K562 (cell line): ENCODE data around the gene CACNA1C. TPM values are rescaled to one million over a fixed set of nuclear protein-coding genes. Genes with fewer than 3 reads are reported as not detected.

Source experiments
- ATAC-seq: fragments of 200-7000 bp; cut with Tn5 transposase; 3 replicates; pipeline ENCODE4 v1.9.1; 2020; ENCODE audit warnings: moderate library complexity
- BruUV-seq: library from RNA; stranded (reverse); fragments of 400-500 nt; replicated peaks from 2 replicates; lab custom pipeline; 2021; lab: Mats Ljungman, UMichigan
- CTCF ChIA-PET: fragments of 300-600 bp; formaldehyde crosslinking; extraction: SDS; loops from one replicate; lab custom pipeline; 2021; ENCODE audit warnings: low intra/inter-chr PET ratio; lab: Yijun Ruan, JAX
- POLR2A ChIA-PET: fragments of 300-600, 350-650 bp; sonication (Branson Sonifier 250); formaldehyde crosslinking; extraction: SDS; loops from one replicate; lab custom pipeline; 2021; ENCODE audit warnings: antibody characterized with exemption, inconsistent platforms; lab: Yijun Ruan, JAX
- DNase-seq, 4 experiments: peaks; one replicate each; pipeline versions ENCODE4 v3.0.0 to v3.0.0-alpha.2; 2011 to 2018; ENCODE audit warnings: low spot score in 3 of 4, mixed read lengths in 3 of 4; ENCODE audit errors: extremely low read depth in 1 of 4
- FAIRE-seq: peaks from 2 replicates; lab custom pipeline; 2011; peaks lifted over from hg19 to GRCh38; lab: Jason Lieb, UNC
- H2AFZ ChIP-seq: 2 replicates; pipeline ENCODE4 v1.6.0; 2011; ENCODE audit warnings: low read depth, low read length, control low read depth, inconsistent platforms
- H3K27ac ChIP-seq: fragments of 200-600 bp; 3 replicates; pipeline ENCODE4 v1.8.0; 2011; ENCODE audit warnings: low read depth, mild to moderate bottlenecking, control low read depth, inconsistent platforms, low read length, moderate library complexity, mixed read lengths; ENCODE audit errors: extremely low read depth
- H3K27me3 ChIP-seq, 2 experiments: fragments of 300-600 bp in 1 of 2; 2 replicates in 1 of 2; 3 replicates in 1 of 2; pipeline versions ENCODE4 v1.6.0 to v1.8.0; 2011; ENCODE audit warnings: inconsistent platforms in 2 of 2, low read length in 2 of 2, mild to moderate bottlenecking in 1 of 2, mixed read lengths in 1 of 2, moderate library complexity in 1 of 2; ENCODE audit not compliant: control insufficient read depth in 2 of 2, insufficient read depth in 2 of 2
- H3K36me3 ChIP-seq: fragments of 300-600 bp; 3 replicates; pipeline ENCODE4 v1.8.0; 2011; ENCODE audit warnings: mild to moderate bottlenecking, low read length, inconsistent platforms; ENCODE audit not compliant: control insufficient read depth, insufficient read depth
- H3K4me1 ChIP-seq, 2 experiments: fragments of 200-600 bp in 1 of 2; replicated peaks in 1 of 2; 2 replicates in 1 of 2; 3 replicates in 1 of 2; pipeline versions ENCODE4 v1.5.1 to v1.8.0; 2011; ENCODE audit warnings: inconsistent platforms in 2 of 2, low read length in 2 of 2, mild to moderate bottlenecking in 1 of 2, mixed read lengths in 1 of 2, moderate library complexity in 1 of 2; ENCODE audit not compliant: control insufficient read depth in 2 of 2, insufficient read depth in 2 of 2
- H3K4me2 ChIP-seq: 2 replicates; pipeline ENCODE4 v1.6.1; 2011; ENCODE audit warnings: low read length, control low read depth, inconsistent platforms, mixed read lengths; ENCODE audit not compliant: insufficient read depth
- H3K4me3 ChIP-seq: fragments of 200-600 bp; sonication (generic), shearing (Covaris generic); 2 replicates; pipeline ENCODE4 v1.5.1; 2016; ENCODE audit warnings: control low read depth, inconsistent platforms
- H3K79me2 ChIP-seq: fragments of 200-600 bp; 3 replicates; pipeline ENCODE4 v1.8.0; 2011; ENCODE audit warnings: low read length, inconsistent platforms; ENCODE audit not compliant: control insufficient read depth, insufficient read depth
- H3K9ac ChIP-seq, 2 experiments: 2 replicates each; pipeline versions ENCODE4 v1.6.0 to v1.6.1; 2011; ENCODE audit warnings: low read depth in 2 of 2, low read length in 2 of 2, control low read depth in 1 of 2, inconsistent platforms in 1 of 2, mild to moderate bottlenecking in 1 of 2, mixed read lengths in 1 of 2; ENCODE audit not compliant: insufficient read depth in 1 of 2
- H3K9me1 ChIP-seq: one replicate; pipeline ENCODE4 v1.6.0; 2011; ENCODE audit warnings: inconsistent platforms, mild to moderate bottlenecking, low read length, moderate library complexity; ENCODE audit not compliant: control insufficient read depth, insufficient read depth
- H3K9me3 ChIP-seq: replicated peaks from 2 replicates; pipeline ENCODE4 v1.5.1; 2011; ENCODE audit warnings: low read depth, low read length, inconsistent platforms; ENCODE audit not compliant: control insufficient read depth, insufficient read depth
- H4K20me1 ChIP-seq: replicated peaks from 2 replicates; pipeline ENCODE4 v1.6.1; 2011; ENCODE audit warnings: low read length, inconsistent platforms, mixed read lengths; ENCODE audit not compliant: control insufficient read depth, insufficient read depth
- BHLHE40 ChIP-seq: IDR thresholded peaks from 2 replicates; pipeline ENCODE4 v1.6.1; 2011; ENCODE audit warnings: low read length, improper control_type of control experiment
- BRD4 ChIP-seq: fragments of 200-600 bp; sonication (generic); IDR thresholded peaks from 2 replicates; pipeline ENCODE4 v1.6.1; 2017; ENCODE audit warnings: inconsistent platforms
- ESRRB ChIP-seq: fragments of 250-450 bp; sonication (Bioruptor Pico); IDR thresholded peaks from 2 replicates; pipeline ENCODE4 v1.5.0; 2020; ENCODE audit warnings: mild to moderate bottlenecking, moderate library complexity, borderline replicate concordance
- HCFC1 ChIP-seq: IDR thresholded peaks from 2 replicates; pipeline ENCODE4 v1.6.1; 2012; ENCODE audit warnings: low read depth, low read length, improper control_type of control experiment
- HNRNPK ChIP-seq: fragments of 200-400 bp; formaldehyde crosslinking; IDR thresholded peaks from one replicate; pipeline ENCODE4 v1.6.1; 2018; ENCODE audit warnings: mild to moderate bottlenecking, low read depth, low read length; ENCODE audit not compliant: poor library complexity, severe bottlenecking
- L3MBTL2 ChIP-seq: fragments of 450-650 bp; IDR thresholded peaks from 2 replicates; pipeline ENCODE4 v1.6.1; 2016; ENCODE audit warnings: mild to moderate bottlenecking, moderate library complexity
- MBD2 ChIP-seq: sonication (generic); IDR thresholded peaks from 2 replicates; pipeline ENCODE4 v1.6.1; 2016; ENCODE audit warnings: low read depth, borderline replicate concordance
- MTA2 ChIP-seq: fragments of 450-650 bp; IDR thresholded peaks from 2 replicates; pipeline ENCODE4 v1.6.1; 2016; ENCODE audit warnings: low read depth
- MXI1 ChIP-seq: IDR thresholded peaks from 2 replicates; pipeline ENCODE4 v1.6.1; 2011; ENCODE audit warnings: low read depth, mild to moderate bottlenecking, improper control_type of control experiment, low read length
- RCOR1 ChIP-seq, 2 experiments: IDR thresholded peaks; 2 replicates each; pipeline ENCODE4 v1.6.1; 2012; ENCODE audit warnings: low read depth in 2 of 2, low read length in 2 of 2, borderline replicate concordance in 1 of 2, improper control_type of control experiment in 1 of 2
- RFX1 ChIP-seq: fragments of 450-650 bp; IDR thresholded peaks from 2 replicates; pipeline ENCODE4 v1.6.1; 2016; ENCODE audit warnings: mild to moderate bottlenecking, moderate library complexity
- SETDB1 ChIP-seq: IDR thresholded peaks from one replicate; pipeline ENCODE4 v1.6.1; 2012; ENCODE audit warnings: low read length, control low read depth, inconsistent platforms
- SPI1 ChIP-seq: IDR thresholded peaks from 2 replicates; pipeline ENCODE4 v1.6.1; 2011; ENCODE audit warnings: low read depth, low read length, control low read depth, borderline replicate concordance
- TBP ChIP-seq: optimal IDR thresholded peaks from 2 replicates; pipeline ENCODE3; 2011; ENCODE audit warnings: low read depth, low read length, improper control_type of control experiment
- XRCC4 ChIP-seq: IDR thresholded peaks from one replicate; pipeline ENCODE4 v1.6.1; 2011; ENCODE audit not compliant: insufficient read depth, insufficient read length; ENCODE audit errors: extremely low read depth
- ZBED1 ChIP-seq: IDR thresholded peaks from 2 replicates; pipeline ENCODE4 v1.6.1; 2014
- ZNF507 ChIP-seq: conservative IDR thresholded peaks from 2 replicates; pipeline ENCODE4 v1.6.1; 2017; ENCODE audit warnings: missing genetic modification characterization, missing compliant biosample characterization
- WGBS: fragments of 100-300 bp; shearing (Covaris generic); methylation state at CpG from one replicate; pipeline ENCODE4 v1.1.6; 2016; ENCODE audit warnings: low coverage, mixed read lengths; ENCODE audit not compliant: insufficient coverage; ENCODE audit errors: missing lambda C conversion rate; 5-methylcytosine and 5-hydroxymethylcytosine counted together
- in situ Hi-C: fragments of 300-500 bp; cut with MboI; formaldehyde crosslinking; loops from 4 replicates; pipeline ENCODE4 v1.15.0; 2018; ENCODE audit warnings: inconsistent platforms, mixed read lengths
- intact Hi-C: fragments of 100-400 bp; cut with micrococcal nuclease; formaldehyde crosslinking; loops from 2 replicates; pipeline ENCODE4 v1.14.2; 2022
- polyA plus RNA-seq, 8 experiments: library from polyadenylated mRNA; depleted of rRNA in 4 of 8; stranded (reverse) in 5 of 8; unstranded in 3 of 8; fragments of >200 nt; fragmentation: Nextera tagmentation in 2 of 8; fragmentation: Illumina TruSeq in 1 of 8; extraction: Ambion mirVana in 2 of 8; extraction: Trizol in 1 of 8; gene quantifications; 2 replicates each; pipeline versions ENCODE4 v1.2.1 to v1.2.3, GENCODE V29; 2011 to 2014; ENCODE audit warnings: inconsistent platforms in 1 of 8, missing spikeins in 1 of 8
- total RNA-seq, 7 experiments: library from RNA; depleted of rRNA in 6 of 7; stranded (reverse); fragments of >200 nt in 6 of 7; fragmentation: Illumina TruSeq in 2 of 7; extraction: Trizol in 2 of 7; gene quantifications; 2 replicates each; pipeline versions ENCODE4 v1.2.1 to v1.2.3, GENCODE V29; 2011 to 2021; ENCODE audit warnings: low replicate concordance in 1 of 7
- TF ChIP-seq, protein P1 (sequence below): sonication (generic); formaldehyde crosslinking; IDR thresholded peaks from 2 replicates; pipeline ENCODE4 v1.5.0; 2020; ENCODE audit warnings: missing genetic modification reagents
- TF ChIP-seq, protein P2 (sequence below): fragments of 250-450 bp; sonication (Bioruptor Pico); IDR thresholded peaks from 2 replicates; pipeline ENCODE4 v1.8.0; 2021; ENCODE audit warnings: moderate library complexity, mild to moderate bottlenecking, inconsistent platforms

The CACNA1C gene
- total and polyA plus RNA-seq, 9 of the 15 experiments (the other 6 are each of a cell fraction or from before 2014, with no cell fraction given), result not detected

DNA sequence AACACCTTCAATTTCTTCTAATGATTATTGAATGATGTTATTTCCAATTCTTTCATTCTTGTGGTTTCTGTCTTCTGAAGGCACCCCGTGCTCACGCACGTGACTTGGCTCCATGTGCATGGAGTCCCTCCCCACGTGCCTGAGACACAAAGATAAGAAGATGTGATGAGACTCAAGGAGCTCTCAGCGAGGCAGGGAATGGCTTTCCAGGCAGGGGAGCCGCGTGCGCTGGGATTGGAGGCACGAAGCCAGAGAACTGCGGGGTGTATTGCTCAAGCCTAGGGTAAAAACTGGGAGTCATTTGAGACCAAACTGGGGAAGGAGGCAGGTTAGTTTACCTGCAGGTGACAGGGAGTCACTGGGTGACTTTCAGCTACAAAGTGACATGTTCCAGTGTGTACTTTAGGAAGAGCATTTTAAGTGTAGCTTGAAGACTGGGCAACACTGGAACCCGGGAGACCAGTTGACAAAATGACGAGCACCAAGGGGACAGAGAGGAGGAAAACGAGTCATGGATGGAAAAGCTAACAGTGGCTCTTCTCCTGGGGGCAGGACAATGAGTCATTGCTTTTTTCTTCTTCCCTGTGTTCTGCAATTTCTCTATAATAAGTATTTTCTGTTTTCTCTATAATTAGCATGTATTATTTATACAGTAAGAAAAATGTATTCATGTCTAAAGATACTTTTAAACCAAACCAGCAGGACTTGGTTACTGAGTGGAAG, 430.3 kb downstream of the CACNA1C start (continued):
- 0 out of 2 replicates have a peak, but pooled peaks have one; percentile 25 for TF ChIP-seq BHLHE40
- no peak for TF ChIP-seq RCOR1 (IDR thresholded peaks at IDR 0.05; ENCODE audit: borderline replicate concordance in 1 of 2, low read depth in 2 of 2, low read length in 2 of 2)
- TF ChIP-seq MXI1, result no peak
- TF ChIP-seq, protein P1, sequence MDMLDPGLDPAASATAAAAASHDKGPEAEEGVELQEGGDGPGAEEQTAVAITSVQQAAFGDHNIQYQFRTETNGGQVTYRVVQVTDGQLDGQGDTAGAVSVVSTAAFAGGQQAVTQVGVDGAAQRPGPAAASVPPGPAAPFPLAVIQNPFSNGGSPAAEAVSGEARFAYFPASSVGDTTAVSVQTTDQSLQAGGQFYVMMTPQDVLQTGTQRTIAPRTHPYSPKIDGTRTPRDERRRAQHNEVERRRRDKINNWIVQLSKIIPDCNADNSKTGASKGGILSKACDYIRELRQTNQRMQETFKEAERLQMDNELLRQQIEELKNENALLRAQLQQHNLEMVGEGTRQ (CRISPR knock-in tag), result peak; percentile 44
- TF ChIP-seq L3MBTL2, result peak; percentile 88

DNA sequence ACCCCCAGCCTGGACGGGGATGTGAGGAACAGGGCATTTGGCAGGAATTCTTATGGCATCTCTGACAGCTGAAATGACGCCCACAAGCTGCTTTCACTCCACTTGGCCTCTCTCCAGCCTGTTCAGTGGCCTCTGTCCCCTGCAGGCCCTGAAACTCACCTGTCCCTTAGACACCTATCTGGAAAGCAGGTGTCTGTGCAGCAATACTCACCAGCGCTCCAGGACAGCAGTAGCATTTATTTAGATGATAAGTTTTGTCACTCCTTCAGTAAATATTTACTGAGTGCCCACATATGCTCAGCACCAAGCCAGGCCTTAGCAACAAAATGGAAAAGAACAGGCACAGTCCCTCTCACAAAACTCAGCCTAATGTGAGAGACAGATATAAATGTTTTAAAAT, 430.9 kb downstream of the CACNA1C start:
- no peak overlapping the region for H2AFZ ChIP-seq
- H3K9me3 ChIP-seq, result no peaks in the 10 kb centered on the region
- FAIRE-seq (no peak), ATAC-seq (no peak), DNase-seq (no peak)
- H3K4me3 ChIP-seq, result no peak overlapping the region
- no peaks in the 10 kb centered on the region for H3K9me1 ChIP-seq
- 0% methylated on average over 2 of the region's 3 CpGs for WGBS
- in situ Hi-C loops (no loop called here), intact Hi-C loops (no loop called here)
- no peak for TF ChIP-seq BRD4
- TF ChIP-seq ESRRB (CRISPR knock-in tag), result no peak
- no peak for TF ChIP-seq ZNF507 (tag)
- TF ChIP-seq SETDB1, result no peak
- TF ChIP-seq TBP, result no peak
- no peak for TF ChIP-seq SPI1
- no peak for TF ChIP-seq MBD2
- no peak for TF ChIP-seq RFX1
- TF ChIP-seq, protein P2, sequence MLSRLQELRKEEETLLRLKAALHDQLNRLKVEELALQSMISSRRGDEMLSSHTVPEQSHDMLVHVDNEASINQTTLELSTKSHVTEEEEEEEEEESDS (CRISPR knock-in tag), result no peak
- TF ChIP-seq MTA2, result no peak
- TF ChIP-seq ZBED1, result no peak
- no peak for TF ChIP-seq XRCC4
- no peak for TF ChIP-seq HNRNPK
- TF ChIP-seq HCFC1, result no peak
- H3K36me3 ChIP-seq, result no peaks in the 10 kb centered on the region
- no peaks in the 10 kb centered on the region for H4K20me1 ChIP-seq
- H3K4me2 ChIP-seq, result no peak overlapping the region
- no peak overlapping the region for H3K9ac ChIP-seq
- no peaks in the 10 kb centered on the region for H3K79me2 ChIP-seq
- no peaks in the 10 kb centered on the region for H3K4me1 ChIP-seq
- H3K27me3 ChIP-seq, result peaks cover 0 to 25% of the 10 kb centered on the region in 2 experiments; a peak in 3 of 5 replicates
- BruUV-seq, result no TSS peak
- ChIA-PET CTCF (no interaction called here), POLR2A (no interaction called here)
- no peak overlapping the region for H3K27ac ChIP-seq
